GM23338 (cell line): ENCODE results near the gene REXO2. TPM values are rescaled to one million over a fixed set of nuclear protein-coding genes. Genes with fewer than 3 reads are reported as not detected.
A peak's percentile ranks its signal among the peaks of the same experiment; 100 is the strongest.

Source experiments
- ATAC-seq: fragments of 200-7000 bp; cut with Tn5 transposase; 3 replicates; pipeline ENCODE4 v1.9.1; 2020
- DNase-seq: peaks from one replicate; pipeline ENCODE4 v3.0.0-alpha.2; 2015; ENCODE audit warnings: low spot score
- H2AFZ ChIP-seq: fragments of 200-600 bp; sonication (generic); 2 replicates; pipeline ENCODE4 v1.8.0; 2016; ENCODE audit warnings: antibody characterized with exemption, mild to moderate bottlenecking, moderate library complexity
- H3F3A ChIP-seq: fragments of 200-600 bp; sonication (generic); replicated peaks from 2 replicates; pipeline ENCODE4 v1.8.0; 2017; ENCODE audit warnings: antibody characterized with exemption, mixed run types, low read depth
- H3K27ac ChIP-seq: fragments of 200-600 bp; sonication (generic); 2 replicates; pipeline ENCODE4 v1.6.1; 2016; ENCODE audit warnings: low read depth
- H3K27me3 ChIP-seq: fragments of 200-600 bp; sonication (generic); 2 replicates; pipeline ENCODE4 v1.8.0; 2016; ENCODE audit warnings: mild to moderate bottlenecking, mixed run types, moderate library complexity; ENCODE audit not compliant: insufficient read depth
- H3K36me3 ChIP-seq: fragments of 200-600 bp; sonication (generic); 2 replicates; pipeline ENCODE4 v1.8.0; 2016; ENCODE audit warnings: mild to moderate bottlenecking; ENCODE audit not compliant: insufficient read depth
- H3K4me1 ChIP-seq: fragments of 200-600 bp; sonication (generic); 2 replicates; pipeline ENCODE4 v1.8.0; 2016; ENCODE audit warnings: mild to moderate bottlenecking, moderate library complexity; ENCODE audit not compliant: insufficient read depth
- H3K4me2 ChIP-seq: fragments of 200-600 bp; sonication (generic); 2 replicates; pipeline ENCODE4 v1.7.1; 2017; ENCODE audit warnings: mixed run types
- H3K4me3 ChIP-seq: fragments of 200-600 bp; sonication (generic); 2 replicates; pipeline ENCODE4 v1.6.1; 2016; ENCODE audit warnings: mixed run types
- H3K79me2 ChIP-seq: fragments of 200-600 bp; sonication (generic); replicated peaks from 2 replicates; pipeline ENCODE4 v1.8.0; 2017; ENCODE audit warnings: mild to moderate bottlenecking; ENCODE audit not compliant: insufficient read depth
- H3K9me2 ChIP-seq: fragments of 200-600 bp; sonication (generic); 2 replicates; pipeline ENCODE4 v1.8.0; 2017; ENCODE audit not compliant: insufficient read depth
- H4K20me1 ChIP-seq: fragments of 200-600 bp; sonication (generic); replicated peaks from 2 replicates; pipeline ENCODE4 v1.8.0; 2017; ENCODE audit warnings: mild to moderate bottlenecking; ENCODE audit not compliant: insufficient read depth
- H3K27ac Mint-ChIP-seq: 2 replicates; pipeline ENCODE4 v1.8.0; 2020; ENCODE audit warnings: inconsistent platforms, mild to moderate bottlenecking, moderate library complexity, mixed read lengths
- H3K27me3 Mint-ChIP-seq: 3 replicates; pipeline ENCODE4 v1.8.0; 2022; ENCODE audit warnings: low read depth, mild to moderate bottlenecking, moderate library complexity, mixed read lengths, inconsistent platforms; ENCODE audit not compliant: insufficient read depth, poor library complexity
- H3K36me3 Mint-ChIP-seq: 3 replicates; pipeline ENCODE4 v1.8.0; 2021; ENCODE audit warnings: low read depth, mild to moderate bottlenecking, inconsistent platforms, moderate library complexity, mixed read lengths
- H3K4me1 Mint-ChIP-seq: 3 replicates; pipeline ENCODE4 v1.8.0; 2020; ENCODE audit warnings: mild to moderate bottlenecking, inconsistent platforms, mixed read lengths
- H3K4me3 Mint-ChIP-seq: 3 replicates; pipeline ENCODE4 v1.8.0; 2021; ENCODE audit warnings: moderate library complexity, mild to moderate bottlenecking, inconsistent platforms, mixed read lengths
- H3K9me3 Mint-ChIP-seq: 3 replicates; pipeline ENCODE4 v1.8.0; 2020; ENCODE audit warnings: moderate library complexity, mild to moderate bottlenecking, inconsistent platforms, mixed read lengths
- CREB1 ChIP-seq: fragments of 250-450 bp; sonication (Bioruptor Pico); IDR thresholded peaks from 2 replicates; pipeline ENCODE4 v1.5.0; 2020; ENCODE audit warnings: low read depth, mild to moderate bottlenecking, moderate library complexity
- ETS1 ChIP-seq: IDR thresholded peaks from 2 replicates; pipeline ENCODE4 v1.6.1; 2016; ENCODE audit warnings: antibody characterized with exemption
- EZH2 ChIP-seq: fragments of 200-600 bp; sonication (generic); IDR thresholded peaks from one replicate; pipeline ENCODE4 v1.8.0; 2017; ENCODE audit warnings: antibody characterized with exemption, mild to moderate bottlenecking, low read depth; ENCODE audit not compliant: unreplicated experiment
- EZH2phosphoT487 ChIP-seq: fragments of 200-600 bp; sonication (generic); IDR thresholded peaks from one replicate; pipeline ENCODE4 v1.8.1; 2018; ENCODE audit warnings: antibody characterized with exemption; ENCODE audit not compliant: unreplicated experiment
- NANOG ChIP-seq: IDR thresholded peaks from 2 replicates; pipeline ENCODE4 v1.6.1; 2016; ENCODE audit warnings: antibody characterized with exemption, borderline replicate concordance
- POLR2AphosphoS5 ChIP-seq: IDR thresholded peaks from 2 replicates; pipeline ENCODE4 v1.6.1; 2016; ENCODE audit warnings: antibody characterized with exemption, low read depth
- REST ChIP-seq: IDR thresholded peaks from one replicate; pipeline ENCODE4 v1.6.1; 2018; ENCODE audit warnings: antibody characterized with exemption; ENCODE audit not compliant: unreplicated experiment
- ZNF114 ChIP-seq: fragments of 250-450 bp; sonication (Bioruptor Pico); IDR thresholded peaks from 2 replicates; pipeline ENCODE4 v1.5.0; 2020; ENCODE audit warnings: mild to moderate bottlenecking, moderate library complexity
- ZNF331 ChIP-seq: fragments of 250-450 bp; sonication (Bioruptor Pico); IDR thresholded peaks from 2 replicates; pipeline ENCODE4 v1.5.0; 2020; ENCODE audit warnings: low read depth, mild to moderate bottlenecking, moderate library complexity
- polyA plus RNA-seq: library from polyadenylated mRNA; unstranded; fragments of >200 nt; fragmentation: Nextera tagmentation; extraction: Ambion mirVana; gene quantifications from 2 replicates; pipeline ENCODE4 v1.2.1, GENCODE V29; 2016
- total RNA-seq: library from RNA; depleted of rRNA; stranded (reverse); fragments of >200 nt; shearing (Covaris generic); gene quantifications from 2 replicates; pipeline ENCODE4 v1.2.3, GENCODE V29; 2014

Gene REXO2
- total and polyA plus RNA-seq, 2 experiments from 2014 or later: 122 to 245 TPM

GRCh38 chr11:114482114-114482513 is 42.8 kb downstream of the REXO2 start (continued):
- TF ChIP-seq ETS1 (no peak), ZNF114 (no peak), ZNF331 (CRISPR knock-in tag) (no peak), CREB1 (CRISPR knock-in tag) (no peak), REST (no peak)

DNA sequence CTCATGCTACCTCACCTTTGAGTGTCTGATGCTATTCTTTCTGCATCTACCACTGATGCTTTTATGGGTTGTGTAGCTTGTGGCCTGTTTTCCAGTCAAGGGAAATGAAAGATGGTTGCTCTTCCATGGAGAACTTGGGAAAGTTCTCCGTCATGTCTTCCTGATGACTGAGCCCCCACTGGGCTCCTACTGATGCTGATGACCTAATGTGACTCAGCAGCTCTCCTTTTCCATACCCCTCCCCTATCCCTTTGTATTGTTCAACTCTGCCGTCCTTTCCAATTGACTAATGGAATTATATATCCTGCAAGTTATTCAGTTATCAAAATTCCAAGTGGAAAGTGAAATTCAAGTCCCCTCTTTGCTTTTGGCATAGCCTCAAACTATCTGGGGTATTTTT is 44.7 kb downstream of the REXO2 start:
- peaks cover 5% of the 10 kb centered on the region for H3K27me3 Mint-ChIP-seq
- no peaks in the 10 kb centered on the region for H3K27me3 ChIP-seq
- DNase-seq (no peak), ATAC-seq (no peak)
- no peak overlapping the region for H3K4me2 ChIP-seq
- H3F3A ChIP-seq: no peaks in the 10 kb centered on the region; the same call in 1 of the 2 replicates
- peaks cover 22% of the 10 kb centered on the region for H3K36me3 Mint-ChIP-seq
- no peak overlapping the region for H3K27ac ChIP-seq
- peaks cover 51% of the 10 kb centered on the region for H3K4me1 Mint-ChIP-seq
- no peaks in the 10 kb centered on the region for H4K20me1 ChIP-seq
- no peak overlapping the region for H3K27ac Mint-ChIP-seq
- peaks cover 10% of the 10 kb centered on the region for H3K9me3 Mint-ChIP-seq
- TF ChIP-seq ZNF114: no peak
- TF ChIP-seq NANOG: no peak
- no peak for TF ChIP-seq ZNF331 (CRISPR knock-in tag)
- no peak for TF ChIP-seq ETS1
- no peak for TF ChIP-seq CREB1 (CRISPR knock-in tag)
- no peak for TF ChIP-seq EZH2
- no peak for TF ChIP-seq POLR2AphosphoS5
- TF ChIP-seq EZH2phosphoT487: no peak
- peaks cover 46% of the 10 kb centered on the region for H3K4me1 ChIP-seq
- no peaks in the 10 kb centered on the region; the same call in 1 of the 2 replicates for H3K36me3 ChIP-seq
- no peaks in the 10 kb centered on the region for H3K79me2 ChIP-seq
- no peaks in the 10 kb centered on the region for H3K9me2 ChIP-seq
- H3K4me3 Mint-ChIP-seq: no peak overlapping the region
- H2AFZ ChIP-seq: 0 out of 2 replicates have a peak overlapping the region, but pooled peaks have one; percentile 20
- no peak overlapping the region for H3K4me3 ChIP-seq
